SHP77 (cell line): ENCODE data around the gene YIPF7.

ENCODE experiments used
- DNase-seq, 2 experiments: peaks; one replicate each; lab custom pipeline; 2025; lab: John Stamatoyannopoulos, UW

YIPF7 gene

GRCh38 chr4:44651425-44651824, at the start of gene YIPF7:
TSS of gene YIPF7 (minus strand) at chr4:44651625. CDS start at chr4:44650100, 1,525 bp downstream.
- DNase-seq: no peak

- DNase-seq: no peak
Measured at GRCh38 chr4:44701037-44701436, 49.6 kb upstream of the YIPF7 start.

- no peak for DNase-seq
Measured at GRCh38 chr4:44700427-44700826, 49.0 kb upstream of the YIPF7 start.

- DNase-seq: no peak
Measured at GRCh38 chr4:44684648-44685047, 33.2 kb upstream of the YIPF7 start.

GRCh38 chr4:44679060-44679459, 27.6 kb upstream of the YIPF7 start:
- no peak for DNase-seq

- DNase-seq: peak; percentile 49 to 68
Measured at GRCh38 chr4:44678094-44679041, 26.9 kb upstream of the YIPF7 start, which contains the start of gene GUF1. TSS of gene GUF1 (plus strand) at chr4:44678420. CDS start at chr4:44678623, 203 bp downstream.

GRCh38 chr4:44675366-44675765, 23.9 kb upstream of the YIPF7 start:
- DNase-seq: no peak

GRCh38 chr4:44674471-44674870, 23.0 kb upstream of the YIPF7 start:
- DNase-seq: no peak

GRCh38 chr4:44671636-44672035, 20.2 kb upstream of the YIPF7 start:
- DNase-seq: no peak

GRCh38 chr4:44670506-44671199, 19.2 kb upstream of the YIPF7 start:
- no peak for DNase-seq

- DNase-seq: no peak
Measured at GRCh38 chr4:44668526-44668925, 17.1 kb upstream of the YIPF7 start.

GRCh38 chr4:44663539-44664263, 12.3 kb upstream of the YIPF7 start:
- DNase-seq: no peak

GRCh38 chr4:44662623-44663005, 11.2 kb upstream of the YIPF7 start:
- DNase-seq: no peak

GRCh38 chr4:44661940-44662622, 10.7 kb upstream of the YIPF7 start:
- no peak for DNase-seq

GRCh38 chr4:44660396-44660795, 9.0 kb upstream of the YIPF7 start:
- DNase-seq: no peak

- DNase-seq: no peak
Measured at GRCh38 chr4:44652002-44652401, 577 bp upstream of the YIPF7 start.

- DNase-seq: no peak
Measured at GRCh38 chr4:44646151-44646550, 5.3 kb downstream of the YIPF7 start.

- DNase-seq: no peak
Measured at GRCh38 chr4:44638091-44638490, 13.3 kb downstream of the YIPF7 start.

- no peak for DNase-seq
Measured at GRCh38 chr4:44632733-44633132, 18.7 kb downstream of the YIPF7 start.

- no peak for DNase-seq
Measured at GRCh38 chr4:44632089-44632488, 19.3 kb downstream of the YIPF7 start.

- DNase-seq: peak; percentile 31 to 42
Measured at GRCh38 chr4:44629280-44629866, 22.1 kb downstream of the YIPF7 start.
